ENCODE data around the gene TDRD3. TPM values are rescaled to one million over a fixed set of nuclear protein-coding genes. Genes with fewer than 3 reads are reported as not detected.

TDRD3 gene
- total RNA-seq, 1 donor from 2014 or later = 61.6 TPM

- no peak overlapping the region for H3K4me3 ChIP-seq (ENCODE audit: low read length in 3 of 3)
- no peaks in the 10 kb centered on the region for H3K27me3 ChIP-seq (ENCODE audit: control insufficient read depth in 3 of 3, insufficient read depth in 3 of 3, low read length in 3 of 3)
- no peaks in the 10 kb centered on the region for H3K9me3 ChIP-seq (ENCODE audit: control insufficient read depth in 3 of 3, low read length in 3 of 3)
- H3K4me1 ChIP-seq (ENCODE audit: control insufficient read depth in 3 of 3, insufficient read depth in 3 of 3, low read length in 3 of 3) = no peaks in the 10 kb centered on the region
- no peak overlapping the region for H3K9ac ChIP-seq (ENCODE audit: low read depth in 1 of 3, low read length in 3 of 3)
- H3K36me3 ChIP-seq (ENCODE audit: control insufficient read depth in 3 of 3, insufficient read depth in 3 of 3, low read length in 3 of 3) = peaks cover 2 to 20% (median 4%) of the 10 kb centered on the region in 3 donors
- no peak overlapping the region for H3K27ac ChIP-seq (ENCODE audit: low read depth, low read length)
These were observed 94.5 kb downstream of the TDRD3 start for GRCh38 chr13:60491531-60491930.

- Histone ChIP-seq H3K27me3 (ENCODE audit: control insufficient read depth in 3 of 3, insufficient read depth in 3 of 3, low read length in 3 of 3) (no peaks in the 10 kb centered on the region), H3K36me3 (ENCODE audit: control insufficient read depth in 3 of 3, insufficient read depth in 3 of 3, low read length in 3 of 3) (peaks cover 0 to 22% (median 7%) of the 10 kb centered on the region in 3 donors), H3K9ac (ENCODE audit: low read depth in 1 of 3, low read length in 3 of 3) (no peak overlapping the region), H3K9me3 (ENCODE audit: control insufficient read depth in 3 of 3, low read length in 3 of 3) (no peaks in the 10 kb centered on the region), H3K27ac (ENCODE audit: low read depth, low read length) (no peak overlapping the region), H3K4me1 (ENCODE audit: control insufficient read depth in 3 of 3, insufficient read depth in 3 of 3, low read length in 3 of 3) (no peaks in the 10 kb centered on the region), H3K4me3 (ENCODE audit: low read length in 3 of 3) (no peak overlapping the region)
These were observed 95.2 kb downstream of the TDRD3 start for GRCh38 chr13:60492187-60492586.

- Histone ChIP-seq H3K27me3 (ENCODE audit: control insufficient read depth in 3 of 3, insufficient read depth in 3 of 3, low read length in 3 of 3) (no peaks in the 10 kb centered on the region), H3K4me1 (ENCODE audit: control insufficient read depth in 3 of 3, insufficient read depth in 3 of 3, low read length in 3 of 3) (no peaks in the 10 kb centered on the region), H3K9ac (ENCODE audit: low read depth in 1 of 3, low read length in 3 of 3) (no peak overlapping the region), H3K27ac (ENCODE audit: low read depth, low read length) (no peak overlapping the region), H3K9me3 (ENCODE audit: control insufficient read depth in 3 of 3, low read length in 3 of 3) (no peaks in the 10 kb centered on the region), H3K36me3 (ENCODE audit: control insufficient read depth in 3 of 3, insufficient read depth in 3 of 3, low read length in 3 of 3) (peaks cover 3 to 18% (median 7%) of the 10 kb centered on the region in 3 donors), H3K4me3 (ENCODE audit: low read length in 3 of 3) (no peak overlapping the region)
These were observed 97.3 kb downstream of the TDRD3 start for GRCh38 chr13:60494296-60494695.

GRCh38 chr13:60501236-60501635 is 104.2 kb downstream of the TDRD3 start:
- no peak overlapping the region for H3K27ac ChIP-seq (ENCODE audit: low read depth, low read length)
- peaks cover 16 to 29% (median 17%) of the 10 kb centered on the region in 3 donors for H3K36me3 ChIP-seq (ENCODE audit: control insufficient read depth in 3 of 3, insufficient read depth in 3 of 3, low read length in 3 of 3)

GRCh38 chr13:60509601-60510386 is 112.8 kb downstream of the TDRD3 start:
- Histone ChIP-seq H3K27ac (ENCODE audit: low read depth, low read length) (no peak overlapping the region), H3K9ac (ENCODE audit: low read depth in 1 of 3, low read length in 3 of 3) (no peak overlapping the region), H3K36me3 (ENCODE audit: control insufficient read depth in 3 of 3, insufficient read depth in 3 of 3, low read length in 3 of 3) (peaks cover under 1 to 19% (median 18%) of the 10 kb centered on the region in 3 donors), H3K9me3 (ENCODE audit: control insufficient read depth in 3 of 3, low read length in 3 of 3) (no peaks in the 10 kb centered on the region), H3K27me3 (ENCODE audit: control insufficient read depth in 3 of 3, insufficient read depth in 3 of 3, low read length in 3 of 3) (no peaks in the 10 kb centered on the region), H3K4me1 (ENCODE audit: control insufficient read depth in 3 of 3, insufficient read depth in 3 of 3, low read length in 3 of 3) (no peaks in the 10 kb centered on the region), H3K4me3 (ENCODE audit: low read length in 3 of 3) (no peak overlapping the region)

More at GRCh38 chr13:60501236-60501635, 104.2 kb downstream of the TDRD3 start:
- Histone ChIP-seq H3K9ac (ENCODE audit: low read depth in 1 of 3, low read length in 3 of 3) (no peak overlapping the region), H3K4me1 (ENCODE audit: control insufficient read depth in 3 of 3, insufficient read depth in 3 of 3, low read length in 3 of 3) (no peaks in the 10 kb centered on the region), H3K4me3 (ENCODE audit: low read length in 3 of 3) (no peak overlapping the region), H3K9me3 (ENCODE audit: control insufficient read depth in 3 of 3, low read length in 3 of 3) (peaks cover 0 to 6% (median 0%) of the 10 kb centered on the region in 3 donors), H3K27me3 (ENCODE audit: control insufficient read depth in 3 of 3, insufficient read depth in 3 of 3, low read length in 3 of 3) (no peaks in the 10 kb centered on the region)

- H3K27me3 ChIP-seq (ENCODE audit: control insufficient read depth in 3 of 3, insufficient read depth in 3 of 3, low read length in 3 of 3) = no peaks in the 10 kb centered on the region
- no peaks in the 10 kb centered on the region for H3K4me1 ChIP-seq (ENCODE audit: control insufficient read depth in 3 of 3, insufficient read depth in 3 of 3, low read length in 3 of 3)
- H3K36me3 ChIP-seq (ENCODE audit: control insufficient read depth in 3 of 3, insufficient read depth in 3 of 3, low read length in 3 of 3) = peaks cover 0 to 18% (median 15%) of the 10 kb centered on the region in 3 donors
- H3K27ac ChIP-seq (ENCODE audit: low read depth, low read length) = no peak overlapping the region
- H3K4me3 ChIP-seq (ENCODE audit: low read length in 3 of 3) = no peak overlapping the region
- no peaks in the 10 kb centered on the region for H3K9me3 ChIP-seq (ENCODE audit: control insufficient read depth in 3 of 3, low read length in 3 of 3)
- H3K9ac ChIP-seq (ENCODE audit: low read depth in 1 of 3, low read length in 3 of 3) = no peak overlapping the region
These were observed 114.6 kb downstream of the TDRD3 start for GRCh38 chr13:60511637-60512036.

- H3K4me1 ChIP-seq (ENCODE audit: control insufficient read depth in 3 of 3, insufficient read depth in 3 of 3, low read length in 3 of 3) = no peaks in the 10 kb centered on the region
- H3K27me3 ChIP-seq (ENCODE audit: control insufficient read depth in 3 of 3, insufficient read depth in 3 of 3, low read length in 3 of 3) = no peaks in the 10 kb centered on the region
- H3K9ac ChIP-seq (ENCODE audit: low read depth in 1 of 3, low read length in 3 of 3) = no peak overlapping the region
- H3K27ac ChIP-seq (ENCODE audit: low read depth, low read length) = no peak overlapping the region
- no peak overlapping the region for H3K4me3 ChIP-seq (ENCODE audit: low read length in 3 of 3)
- H3K36me3 ChIP-seq (ENCODE audit: control insufficient read depth in 3 of 3, insufficient read depth in 3 of 3, low read length in 3 of 3) = peaks cover 0 to 23% (median 16%) of the 10 kb centered on the region in 3 donors
- no peaks in the 10 kb centered on the region for H3K9me3 ChIP-seq (ENCODE audit: control insufficient read depth in 3 of 3, low read length in 3 of 3)
These were observed 117.9 kb downstream of the TDRD3 start for GRCh38 chr13:60514891-60515290.

- Histone ChIP-seq H3K27ac (ENCODE audit: low read depth, low read length) (no peak overlapping the region), H3K36me3 (ENCODE audit: control insufficient read depth in 3 of 3, insufficient read depth in 3 of 3, low read length in 3 of 3) (peaks cover 0 to 11% (median 2%) of the 10 kb centered on the region in 3 donors), H3K4me1 (ENCODE audit: control insufficient read depth in 3 of 3, insufficient read depth in 3 of 3, low read length in 3 of 3) (no peaks in the 10 kb centered on the region), H3K9ac (ENCODE audit: low read depth in 1 of 3, low read length in 3 of 3) (no peak overlapping the region), H3K9me3 (ENCODE audit: control insufficient read depth in 3 of 3, low read length in 3 of 3) (no peaks in the 10 kb centered on the region), H3K27me3 (ENCODE audit: control insufficient read depth in 3 of 3, insufficient read depth in 3 of 3, low read length in 3 of 3) (no peaks in the 10 kb centered on the region), H3K4me3 (ENCODE audit: low read length in 3 of 3) (no peak overlapping the region)
These were observed 122.5 kb downstream of the TDRD3 start for GRCh38 chr13:60519496-60519895.

- Histone ChIP-seq H3K4me1 (ENCODE audit: control insufficient read depth in 3 of 3, insufficient read depth in 3 of 3, low read length in 3 of 3) (no peaks in the 10 kb centered on the region), H3K4me3 (ENCODE audit: low read length in 3 of 3) (no peak overlapping the region), H3K9me3 (ENCODE audit: control insufficient read depth in 3 of 3, low read length in 3 of 3) (no peaks in the 10 kb centered on the region), H3K27ac (ENCODE audit: low read depth, low read length) (no peak overlapping the region), H3K9ac (ENCODE audit: low read depth in 1 of 3, low read length in 3 of 3) (no peak overlapping the region), H3K27me3 (ENCODE audit: control insufficient read depth in 3 of 3, insufficient read depth in 3 of 3, low read length in 3 of 3) (no peaks in the 10 kb centered on the region), H3K36me3 (ENCODE audit: control insufficient read depth in 3 of 3, insufficient read depth in 3 of 3, low read length in 3 of 3) (peaks cover 0 to 11% (median 2%) of the 10 kb centered on the region in 3 donors)
These were observed 124.0 kb downstream of the TDRD3 start for GRCh38 chr13:60520902-60521569.

- Histone ChIP-seq H3K36me3 (ENCODE audit: control insufficient read depth in 3 of 3, insufficient read depth in 3 of 3, low read length in 3 of 3) (peaks cover 0 to 7% (median 0%) of the 10 kb centered on the region in 3 donors), H3K9ac (ENCODE audit: low read depth in 1 of 3, low read length in 3 of 3) (no peak overlapping the region), H3K27me3 (ENCODE audit: control insufficient read depth in 3 of 3, insufficient read depth in 3 of 3, low read length in 3 of 3) (no peaks in the 10 kb centered on the region), H3K9me3 (ENCODE audit: control insufficient read depth in 3 of 3, low read length in 3 of 3) (no peaks in the 10 kb centered on the region), H3K27ac (ENCODE audit: low read depth, low read length) (no peak overlapping the region), H3K4me3 (ENCODE audit: low read length in 3 of 3) (no peak overlapping the region), H3K4me1 (ENCODE audit: control insufficient read depth in 3 of 3, insufficient read depth in 3 of 3, low read length in 3 of 3) (no peaks in the 10 kb centered on the region)
These were observed 141.5 kb downstream of the TDRD3 start for GRCh38 chr13:60538566-60538965.

Data from skeletal muscle tissue (tissue), 4 donors.